GM18517 (cell line): ENCODE results near the gene CDH16.
"Not testable (repeated sequence)": the region's sequence is repeated elsewhere in the genome, so short reads cannot be mapped to it uniquely, and the experiment has no call there.

Experiments
- ATAC-seq: cut with Tn5 transposase; IDR thresholded peaks from one replicate; pipeline ENCODE4 v1.9.1; 2021; ENCODE audit warnings: mild to moderate bottlenecking, moderate library complexity; ENCODE audit not compliant: unreplicated experiment

CDH16 gene

GRCh38 chr16:66918803-66919568 lies at the start of gene CDH16:
TSS of gene CDH16 (minus strand) at chr16:66918885. CDS start at chr16:66918065, 820 bp downstream.
- ATAC-seq: no peak

GRCh38 chr16:66964049-66964448 lies 45.4 kb upstream of the CDH16 start:
- no peak for ATAC-seq

GRCh38 chr16:66961914-66962313 lies 43.2 kb upstream of the CDH16 start:
- no peak for ATAC-seq

- ATAC-seq: peak; percentile 81
Observed at GRCh38 chr16:66961065-66961744, 42.5 kb upstream of the CDH16 start, which contains the start of gene CES3. TSS of gene CES3 (plus strand) at chr16:66961266. CDS start at chr16:66961308, 42 bp downstream.

GRCh38 chr16:66960270-66960669 lies 41.6 kb upstream of the CDH16 start:
- no peak for ATAC-seq

- no peak for ATAC-seq
Observed at GRCh38 chr16:66959704-66960161, 41.0 kb upstream of the CDH16 start.

GRCh38 chr16:66958857-66959703 lies 40.4 kb upstream of the CDH16 start:
- ATAC-seq: no peak

GRCh38 chr16:66956154-66956457 lies 37.4 kb upstream of the CDH16 start:
- ATAC-seq: not testable (repeated sequence)

- ATAC-seq: not testable (repeated sequence)
Observed at GRCh38 chr16:66955363-66956153, 36.9 kb upstream of the CDH16 start.

- ATAC-seq: no peak
Observed at GRCh38 chr16:66954097-66954659, 35.5 kb upstream of the CDH16 start.

- ATAC-seq: no peak
Observed at GRCh38 chr16:66953462-66954096, 34.9 kb upstream of the CDH16 start.

GRCh38 chr16:66952430-66953110 lies 33.9 kb upstream of the CDH16 start:
- no peak for ATAC-seq

- no peak for ATAC-seq
Observed at GRCh38 chr16:66950971-66951790, 32.5 kb upstream of the CDH16 start.

GRCh38 chr16:66950437-66950836 lies 31.8 kb upstream of the CDH16 start:
- ATAC-seq: no peak

- no peak for ATAC-seq
Observed at GRCh38 chr16:66949472-66949871, 30.8 kb upstream of the CDH16 start.

- ATAC-seq: no peak
Observed at GRCh38 chr16:66948837-66949225, 30.1 kb upstream of the CDH16 start.

- ATAC-seq: no peak
Observed at GRCh38 chr16:66948134-66948836, 29.6 kb upstream of the CDH16 start.
